Duodenal mucosa (tissue), 2 donors: ENCODE results near the gene CD99L2.
"Not testable (repeated sequence)": the region's sequence is repeated elsewhere in the genome, so short reads cannot be mapped to it uniquely, and the experiment has no call there.

Experiments
- H3K27ac ChIP-seq: one replicate; pipeline ENCODE4 v1.7.0; 2013; ENCODE audit warnings: low read depth, low read length
- H3K27me3 ChIP-seq, 2 donors: one replicate each; pipeline ENCODE4 v1.7.0; 2013; ENCODE audit warnings: low read length in 2 of 2, control low read depth in 1 of 2; ENCODE audit not compliant: insufficient read depth in 2 of 2, control insufficient read depth in 1 of 2
- H3K36me3 ChIP-seq, 2 donors: one replicate each; pipeline ENCODE4 v1.7.0; 2013; ENCODE audit warnings: low read length in 2 of 2, control low read depth in 1 of 2; ENCODE audit not compliant: insufficient read depth in 2 of 2, control insufficient read depth in 1 of 2
- H3K4me1 ChIP-seq, 2 donors: one replicate each; pipeline ENCODE4 v1.7.0; 2013; ENCODE audit warnings: low read length in 2 of 2, control low read depth in 1 of 2; ENCODE audit not compliant: insufficient read depth in 2 of 2, control insufficient read depth in 1 of 2
- H3K4me3 ChIP-seq, 2 donors: one replicate each; pipeline ENCODE4 v1.7.0; 2013; ENCODE audit warnings: low read length in 2 of 2, low read depth in 1 of 2
- H3K9ac ChIP-seq, 2 donors: one replicate each; pipeline ENCODE4 v1.7.0; 2013; ENCODE audit warnings: low read length in 2 of 2, low read depth in 1 of 2
- H3K9me3 ChIP-seq, 2 donors: one replicate each; pipeline ENCODE4 v1.7.0; 2013; ENCODE audit warnings: low read length in 2 of 2, control low read depth in 1 of 2; ENCODE audit not compliant: control insufficient read depth in 1 of 2

CD99L2 gene

GRCh38 chrX:150842198-150842685 is 56.2 kb downstream of the CD99L2 start:
- Histone ChIP-seq H3K36me3 (no peaks in the 10 kb centered on the region), H3K27me3 (no peaks in the 10 kb centered on the region), H3K27ac (no peak overlapping the region), H3K4me1 (no peaks in the 10 kb centered on the region), H3K9ac (no peak overlapping the region), H3K9me3 (no peaks in the 10 kb centered on the region), H3K4me3 (no peak overlapping the region)

GRCh38 chrX:150841456-150842197 is 56.8 kb downstream of the CD99L2 start:
- Histone ChIP-seq H3K4me3 (no peak overlapping the region), H3K9me3 (no peaks in the 10 kb centered on the region), H3K9ac (no peak overlapping the region), H3K36me3 (no peaks in the 10 kb centered on the region), H3K4me1 (no peaks in the 10 kb centered on the region), H3K27ac (no peak overlapping the region), H3K27me3 (no peaks in the 10 kb centered on the region)

- no peaks in the 10 kb centered on the region for H3K27me3 ChIP-seq
- H3K27ac ChIP-seq: no peak overlapping the region
- H3K9me3 ChIP-seq: no peaks in the 10 kb centered on the region
- no peak overlapping the region for H3K4me3 ChIP-seq
- H3K9ac ChIP-seq: no peak overlapping the region
- no peaks in the 10 kb centered on the region for H3K4me1 ChIP-seq
- H3K36me3 ChIP-seq: no peaks in the 10 kb centered on the region
Measured at GRCh38 chrX:150837845-150838244, 60.6 kb downstream of the CD99L2 start.

- no peaks in the 10 kb centered on the region for H3K4me1 ChIP-seq
- no peak overlapping the region for H3K4me3 ChIP-seq
- H3K9me3 ChIP-seq: no peaks in the 10 kb centered on the region
- H3K27ac ChIP-seq: no peak overlapping the region
- no peak overlapping the region for H3K9ac ChIP-seq
- no peaks in the 10 kb centered on the region for H3K27me3 ChIP-seq
- H3K36me3 ChIP-seq: no peaks in the 10 kb centered on the region
Measured at GRCh38 chrX:150834695-150835094, 63.8 kb downstream of the CD99L2 start.

GRCh38 chrX:150833454-150834056 is 64.9 kb downstream of the CD99L2 start:
- Histone ChIP-seq H3K36me3 (no peaks in the 10 kb centered on the region), H3K4me3 (no peak overlapping the region), H3K9me3 (no peaks in the 10 kb centered on the region), H3K4me1 (no peaks in the 10 kb centered on the region), H3K27me3 (no peaks in the 10 kb centered on the region), H3K9ac (no peak overlapping the region), H3K27ac (no peak overlapping the region)

GRCh38 chrX:150831863-150832262 is 66.6 kb downstream of the CD99L2 start:
- Histone ChIP-seq H3K36me3 (peaks cover 0 to 7% of the 10 kb centered on the region in 2 donors), H3K4me1 (no peaks in the 10 kb centered on the region), H3K27me3 (no peaks in the 10 kb centered on the region), H3K4me3 (no peak overlapping the region), H3K27ac (no peak overlapping the region), H3K9me3 (no peaks in the 10 kb centered on the region), H3K9ac (no peak overlapping the region)

GRCh38 chrX:150828785-150829184 is 69.7 kb downstream of the CD99L2 start:
- Histone ChIP-seq H3K9ac (no peak overlapping the region), H3K9me3 (no peaks in the 10 kb centered on the region), H3K27me3 (no peaks in the 10 kb centered on the region), H3K4me1 (no peaks in the 10 kb centered on the region), H3K36me3 (peaks cover 0 to 10% of the 10 kb centered on the region in 2 donors), H3K27ac (no peak overlapping the region), H3K4me3 (no peak overlapping the region)

- H3K4me1 ChIP-seq, H3K27me3 ChIP-seq, H3K4me3 ChIP-seq, H3K9me3 ChIP-seq, H3K27ac ChIP-seq, H3K9ac ChIP-seq: not testable (repeated sequence)
- H3K36me3 ChIP-seq: peaks cover 0 to 10% of the 10 kb centered on the region in 2 donors
Measured at GRCh38 chrX:150824352-150824751, 74.1 kb downstream of the CD99L2 start.

- H3K36me3 ChIP-seq: peaks cover 0 to 10% of the 10 kb centered on the region in 2 donors
Measured at GRCh38 chrX:150823826-150824225, 74.6 kb downstream of the CD99L2 start.

GRCh38 chrX:150821971-150822370 is 76.5 kb downstream of the CD99L2 start:
- Histone ChIP-seq H3K4me1 (no peaks in the 10 kb centered on the region), H3K36me3 (peaks cover 0 to 3% of the 10 kb centered on the region in 2 donors), H3K27me3 (no peaks in the 10 kb centered on the region), H3K9me3 (no peaks in the 10 kb centered on the region), H3K4me3 (no peak overlapping the region), H3K9ac (no peak overlapping the region), H3K27ac (no peak overlapping the region)

More at GRCh38 chrX:150823826-150824225, 74.6 kb downstream of the CD99L2 start:
- H3K27ac ChIP-seq, H3K27me3 ChIP-seq, H3K4me1 ChIP-seq, H3K9ac ChIP-seq, H3K4me3 ChIP-seq, H3K9me3 ChIP-seq: not testable (repeated sequence)
